GM12891 (cell line): ENCODE measurements around the gene TBL1XR1.

ENCODE experiments used
- DNase-seq: peaks from one replicate; pipeline ENCODE4 v3.0.0; 2011; ENCODE audit warnings: low spot score; ENCODE audit not compliant: insufficient read length
- FAIRE-seq: peaks from 2 replicates; lab custom pipeline; 2011; peaks lifted over from hg19 to GRCh38; lab: Jason Lieb, UNC
- PAX5 ChIP-seq: IDR thresholded peaks from 2 replicates; pipeline ENCODE4 v1.6.1; 2011; ENCODE audit warnings: low read length, moderate library complexity, mild to moderate bottlenecking; ENCODE audit not compliant: insufficient read depth, severe bottlenecking
- POLR2A ChIP-seq: IDR thresholded peaks from 2 replicates; pipeline ENCODE4 v1.6.1; 2011; ENCODE audit warnings: low read depth, low read length, control low read depth
- POLR2AphosphoS5 ChIP-seq: IDR thresholded peaks from 2 replicates; pipeline ENCODE4 v1.6.1; 2011; ENCODE audit warnings: low read depth, low read length, control low read depth
- POU2F2 ChIP-seq: IDR thresholded peaks from 2 replicates; pipeline ENCODE4 v1.6.1; 2011; ENCODE audit warnings: low read depth, mild to moderate bottlenecking, control low read depth, low read length, moderate library complexity
- SPI1 ChIP-seq: IDR thresholded peaks from 2 replicates; pipeline ENCODE4 v1.6.1; 2011; ENCODE audit warnings: low read depth, low read length, control low read depth
- TAF1 ChIP-seq: IDR thresholded peaks from 2 replicates; pipeline ENCODE4 v1.6.1; 2011; ENCODE audit warnings: low read depth, low read length, control low read depth

The TBL1XR1 gene

DNA sequence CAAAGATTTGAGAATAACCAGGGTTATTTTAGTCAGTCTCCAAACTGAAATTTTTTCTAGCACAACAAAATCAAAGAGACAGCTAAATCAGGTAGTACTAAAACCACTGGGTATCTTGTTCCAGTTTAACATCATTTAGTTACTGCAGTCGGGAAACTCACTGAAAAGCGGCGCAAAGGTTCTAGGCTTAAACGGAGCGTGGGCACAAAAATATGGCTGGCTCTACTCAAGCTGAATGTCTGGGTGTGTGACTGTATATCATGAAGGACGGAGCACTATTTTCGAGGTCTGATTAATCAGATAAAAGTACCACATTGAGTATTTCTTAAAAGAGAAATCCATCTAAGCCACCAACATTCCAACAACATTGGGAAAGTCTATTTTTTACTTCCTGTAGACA is 152.1 kb downstream of the TBL1XR1 start:
- FAIRE-seq (no peak), DNase-seq (no peak)
- TF ChIP-seq POLR2AphosphoS5 (no peak), PAX5 (no peak)

DNA sequence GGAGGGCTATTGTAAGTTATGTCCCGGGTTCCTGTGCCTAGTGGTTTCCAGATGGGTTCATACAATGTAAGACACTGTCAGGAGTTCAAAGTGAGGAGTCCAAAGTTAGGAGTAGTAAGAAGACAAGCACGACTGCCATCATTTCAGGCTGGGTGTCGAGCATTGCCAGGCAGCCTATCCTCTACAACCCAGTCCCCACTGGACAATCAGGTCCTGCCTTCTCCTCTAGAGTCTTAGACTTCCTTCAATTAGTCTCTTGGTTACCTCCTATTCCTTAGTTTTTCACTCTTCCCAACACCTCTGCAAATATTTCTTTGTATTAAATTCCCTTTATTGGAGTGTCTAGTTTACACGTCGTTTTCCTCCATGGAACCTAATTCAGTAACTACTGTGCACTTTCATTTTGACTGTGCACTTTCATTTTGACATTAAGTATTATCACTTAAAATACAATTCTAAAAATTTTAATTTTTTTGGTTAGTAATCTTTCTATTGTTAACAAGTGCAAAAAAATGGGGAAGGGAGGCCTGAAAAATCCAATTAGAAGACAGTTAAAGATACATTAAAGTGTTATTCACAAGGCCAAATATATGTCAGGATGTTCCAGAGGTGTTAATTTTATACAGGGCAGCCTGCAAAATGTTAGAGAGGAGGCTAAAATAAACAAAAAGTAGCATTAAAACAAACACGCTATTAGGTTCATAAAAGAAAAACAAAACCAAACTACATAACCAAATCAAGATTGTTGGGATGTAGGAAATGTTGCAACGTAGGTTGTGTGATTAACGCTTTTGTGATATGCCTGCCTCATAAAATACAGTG is 155.3 kb downstream of the TBL1XR1 start:
- DNase-seq = no peak
- no peak for TF ChIP-seq POU2F2
- TF ChIP-seq SPI1 = no peak
- TF ChIP-seq POLR2A = no peak
- TF ChIP-seq POLR2AphosphoS5 = no peak
- TF ChIP-seq TAF1 = no peak
- no peak for TF ChIP-seq PAX5
- peak; percentile 41 for FAIRE-seq

DNA sequence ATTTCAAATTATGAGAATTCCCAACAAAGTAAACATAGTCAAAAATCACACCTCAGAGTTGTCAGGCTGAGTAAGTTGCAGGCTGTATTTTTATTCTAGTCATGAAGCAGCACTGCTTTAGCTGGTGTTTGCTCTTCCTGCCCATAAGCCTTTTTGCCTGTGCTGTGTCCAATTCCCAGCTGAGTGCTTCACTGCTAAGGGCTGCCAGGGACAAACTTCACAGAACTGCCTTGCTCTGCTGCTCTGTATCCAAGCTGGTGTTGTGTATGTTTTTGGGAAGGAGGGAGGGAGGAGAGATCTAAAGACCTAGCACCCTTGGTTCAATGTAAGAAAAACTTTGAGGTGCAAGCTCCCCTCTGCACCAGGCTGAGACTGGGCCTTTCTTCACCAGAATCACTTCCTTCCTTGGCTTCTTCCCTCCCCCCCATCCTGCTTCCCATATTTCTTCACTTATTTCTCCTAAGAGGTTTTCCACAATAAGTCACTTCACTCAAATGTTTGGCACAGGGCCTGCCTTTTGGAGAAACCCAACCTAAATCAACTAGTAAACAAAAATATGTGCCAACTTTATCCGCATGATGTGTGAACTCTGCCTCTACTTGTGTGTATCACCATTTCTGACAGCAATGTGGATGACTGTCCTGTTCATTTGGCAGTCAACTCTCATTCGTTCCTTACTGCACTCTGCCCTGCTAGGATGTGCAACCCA is 156.1 kb downstream of the TBL1XR1 start:
- no peak for DNase-seq
- peak; percentile 20 for FAIRE-seq
- TF ChIP-seq POLR2AphosphoS5 (no peak), POU2F2 (no peak), SPI1 (no peak), PAX5 (no peak), TAF1 (no peak), POLR2A (no peak)

DNA sequence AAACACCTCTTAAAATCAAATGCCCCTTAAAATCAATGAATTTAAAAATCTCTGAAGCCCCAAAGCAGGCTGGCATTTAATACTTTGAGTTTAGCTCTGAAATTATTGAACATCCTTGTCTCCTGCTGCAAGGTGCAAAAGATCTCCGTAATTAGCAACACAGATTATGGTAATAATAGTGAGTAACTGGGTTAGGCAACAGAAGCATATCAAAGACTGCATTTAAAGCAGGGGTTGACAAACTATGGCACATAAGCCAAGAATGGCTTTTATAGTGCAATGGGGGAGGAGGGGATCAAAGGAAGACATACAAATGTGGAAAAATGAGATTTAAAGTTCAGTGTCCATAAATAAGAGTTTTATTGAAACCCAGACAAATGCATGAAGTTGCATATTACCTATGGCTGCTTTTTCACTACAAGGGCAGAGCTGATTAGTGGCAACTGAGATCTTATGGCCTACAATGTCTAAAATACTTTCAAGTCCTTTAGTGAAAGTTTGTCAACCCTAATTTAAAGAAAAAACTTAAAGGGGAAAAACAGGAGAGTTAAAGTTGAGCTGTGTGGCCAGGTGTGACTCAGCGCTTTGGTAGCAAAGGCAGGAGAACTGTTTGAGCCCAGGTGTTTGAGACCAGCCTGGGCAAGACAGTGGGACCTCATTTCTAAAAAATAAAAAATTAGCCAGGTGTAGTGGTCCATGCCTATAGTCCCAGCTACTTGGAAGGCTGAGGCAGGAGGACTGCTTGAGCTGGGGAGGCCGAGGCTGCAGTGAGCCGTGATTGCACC is 157.6 kb downstream of the TBL1XR1 start:
- TF ChIP-seq SPI1 (no peak), POLR2AphosphoS5 (no peak)
- DNase-seq = no peak
- FAIRE-seq = no peak

DNA sequence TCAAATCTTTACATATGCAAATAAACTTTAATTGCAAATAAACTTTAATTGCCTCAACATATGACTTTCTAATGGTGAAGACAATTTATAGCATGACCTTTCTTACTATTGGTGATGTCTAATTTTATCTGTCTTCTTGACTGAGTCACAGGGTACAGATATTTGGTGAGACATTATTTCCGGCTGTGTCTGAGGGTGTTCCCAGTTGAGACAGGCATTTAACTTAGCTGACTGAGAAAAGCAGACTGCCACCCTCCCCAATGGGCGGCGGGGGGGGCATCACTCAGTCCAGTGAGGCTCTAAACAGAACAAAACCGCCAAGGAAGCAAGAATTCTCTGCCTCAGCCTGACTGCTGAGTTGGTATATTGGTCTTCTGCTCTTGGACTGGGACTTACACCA is 160.0 kb downstream of the TBL1XR1 start:
- FAIRE-seq = peak; percentile 38
- DNase-seq = no peak
- no peak for TF ChIP-seq POLR2A
- no peak for TF ChIP-seq PAX5
- TF ChIP-seq TAF1 = no peak

DNA sequence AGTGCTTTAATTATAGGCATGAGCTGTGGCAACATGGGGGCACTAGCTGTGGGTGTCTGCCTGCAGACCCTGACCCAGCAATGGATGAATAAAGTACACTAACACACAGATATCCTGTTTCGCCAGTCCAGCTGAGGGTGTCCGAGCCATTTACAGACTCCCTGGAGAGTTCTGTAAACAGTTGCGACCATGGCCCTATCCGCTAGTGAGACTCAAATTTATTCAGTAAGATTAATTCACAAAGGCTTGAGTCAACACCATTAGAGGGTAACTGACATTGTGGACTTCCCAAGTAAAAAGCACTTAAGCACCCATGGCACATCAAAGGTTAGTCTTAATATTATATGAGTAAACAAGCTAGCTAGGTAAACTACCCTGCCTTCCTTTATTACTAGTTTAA is 161.6 kb downstream of the TBL1XR1 start:
- TF ChIP-seq PAX5 = no peak
- TF ChIP-seq SPI1 = no peak
- TF ChIP-seq POLR2AphosphoS5 = no peak
- DNase-seq = no peak
- FAIRE-seq = peak; percentile 59

DNA sequence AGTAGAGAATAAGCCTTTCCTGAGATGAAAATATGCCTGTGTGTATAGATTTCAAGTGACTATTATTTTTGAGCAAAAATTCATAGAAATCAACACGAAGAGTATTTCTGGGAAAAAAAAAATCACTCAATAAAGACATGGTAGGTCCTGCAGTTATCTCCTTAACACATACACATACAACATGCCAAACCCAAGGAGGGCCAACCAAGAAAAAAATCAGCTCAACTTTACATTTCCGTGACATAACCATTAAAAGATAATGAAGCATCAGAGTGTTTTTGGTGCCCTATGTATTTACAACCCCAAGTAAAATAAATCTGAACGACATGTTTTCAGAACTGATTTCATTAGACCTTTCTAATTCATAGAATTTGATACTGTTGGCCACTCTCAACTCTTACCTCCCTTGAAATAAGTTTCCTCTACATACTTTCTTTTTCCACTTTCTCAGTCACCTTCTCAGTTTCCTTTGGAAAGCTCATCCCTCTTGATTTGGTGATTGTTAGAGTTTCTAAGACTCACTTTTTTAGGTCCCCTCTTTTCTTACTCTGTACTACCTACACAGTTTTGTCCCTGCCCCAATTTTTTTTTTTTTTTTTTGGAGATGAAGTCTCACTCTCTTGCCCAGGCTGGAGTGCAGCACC is 162.3 kb downstream of the TBL1XR1 start:
- FAIRE-seq = no peak

DNA sequence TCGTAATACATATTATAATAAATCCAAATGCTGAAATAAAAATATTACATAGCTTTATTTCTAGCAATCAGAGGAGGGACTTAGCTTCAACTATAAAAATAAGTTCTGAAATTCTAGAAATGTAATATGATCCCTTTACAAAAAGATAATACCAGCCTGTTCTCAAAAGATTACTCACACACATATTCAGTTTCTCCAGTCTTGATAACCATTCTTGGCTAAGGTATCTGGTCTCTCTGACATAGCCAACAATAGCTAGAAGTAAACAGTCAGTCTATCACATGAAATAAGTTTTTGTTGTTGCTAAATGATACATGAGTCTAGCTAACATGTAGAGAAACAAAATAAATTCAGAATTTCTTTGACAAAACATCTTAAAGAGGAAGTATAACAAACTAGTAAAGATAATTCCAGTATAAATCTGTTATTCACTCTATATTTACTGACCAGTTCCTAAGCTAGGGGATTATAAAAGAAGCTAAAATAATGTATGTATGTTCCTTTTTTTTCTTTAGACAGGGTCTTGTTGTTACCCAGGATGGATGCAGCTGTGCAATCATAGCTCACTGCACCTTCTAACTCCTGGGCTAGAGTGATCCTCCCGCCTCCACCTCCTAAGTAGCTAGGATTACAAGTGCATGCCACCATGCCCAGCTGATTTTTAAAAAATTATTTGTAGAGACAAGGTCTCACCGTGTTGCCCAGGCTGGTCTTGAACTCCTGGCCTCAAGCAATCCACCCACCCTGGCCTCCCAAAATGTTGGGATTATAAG is 170.6 kb downstream of the TBL1XR1 start:
- TF ChIP-seq PAX5 (no peak), SPI1 (no peak), TAF1 (no peak), POLR2AphosphoS5 (no peak), POLR2A (no peak), POU2F2 (no peak)
- no peak for FAIRE-seq
- DNase-seq = no peak

More for the DNA sequence above, 162.3 kb downstream of the TBL1XR1 start:
- TF ChIP-seq PAX5 (no peak), POLR2A (no peak), SPI1 (no peak), POLR2AphosphoS5 (no peak), TAF1 (no peak), POU2F2 (no peak)
- no peak for DNase-seq

DNA sequence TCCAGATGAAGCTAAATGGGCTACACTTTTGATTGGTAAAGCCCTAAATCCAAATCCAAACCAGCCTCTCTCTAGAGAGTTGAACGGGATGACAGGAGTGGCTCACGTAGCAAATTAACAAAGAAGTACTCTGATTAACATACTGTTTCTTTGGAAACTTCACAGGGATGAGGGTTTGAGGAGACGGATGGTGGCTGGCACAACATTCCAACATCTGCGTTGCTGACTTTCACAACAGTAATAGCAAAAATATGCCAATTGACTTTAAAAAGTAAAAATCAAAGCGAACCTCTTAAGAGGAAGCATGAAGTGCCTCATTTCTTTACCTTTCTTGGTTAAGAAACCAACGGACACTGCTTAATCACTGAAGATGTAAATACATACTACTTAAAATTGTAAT is 181.4 kb downstream of the TBL1XR1 start:
- TF ChIP-seq POLR2A = no peak
- no peak for TF ChIP-seq TAF1
- no peak for TF ChIP-seq SPI1
- TF ChIP-seq POU2F2 = no peak
- no peak for TF ChIP-seq PAX5
- no peak for TF ChIP-seq POLR2AphosphoS5
- no peak for FAIRE-seq
- no peak for DNase-seq
